Activated CD8-positive, alpha-beta memory T cell treated with anti-CD3 and anti-CD28 coated beads, Interleukin-2, amount 50 U/mL, for 4 hours (primary cell): ENCODE results near the gene COX20.

Source experiments
- DNase-seq: peaks from one replicate; pipeline ENCODE4 v3.0.0-alpha.2; 2020

COX20 gene

GRCh38 chr1:244854166-244854565 lies 18.7 kb downstream of the COX20 start:
- DNase-seq: no peak

DNA sequence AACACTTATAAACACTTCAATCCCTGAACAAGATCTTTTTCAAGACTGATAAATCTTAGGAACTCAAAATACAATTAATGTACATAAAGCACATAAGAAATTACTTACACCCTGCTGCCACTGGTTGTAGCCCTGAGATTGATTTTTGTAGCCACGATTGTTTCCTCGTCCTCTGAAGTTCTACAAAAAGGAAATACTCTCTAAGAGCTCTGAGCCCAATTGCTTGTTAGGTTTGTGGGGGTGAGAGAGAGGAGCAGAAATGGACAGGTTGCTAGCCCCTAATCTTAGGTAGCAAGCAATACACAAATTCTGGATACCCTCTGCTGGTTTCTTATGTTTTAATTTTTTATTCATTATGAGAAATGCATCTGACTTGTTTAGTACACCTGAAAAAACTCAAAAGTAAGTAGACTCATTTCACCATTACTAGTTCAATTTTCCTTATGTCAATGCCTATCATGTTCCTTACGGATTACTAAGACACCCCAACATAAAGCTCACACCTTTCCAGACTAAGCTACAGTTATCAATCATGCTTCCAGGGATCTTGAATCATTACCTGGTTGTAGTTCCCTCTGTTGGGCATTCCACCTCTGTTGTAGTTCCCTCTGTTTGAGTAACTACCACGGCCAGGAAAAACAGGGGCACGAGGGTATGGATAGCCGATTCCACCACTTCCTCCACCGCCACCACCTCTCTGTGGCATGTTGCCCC lies 19.6 kb downstream of the COX20 start:
- no peak for DNase-seq

- DNase-seq: no peak
These were observed 22.3 kb downstream of the COX20 start for GRCh38 chr1:244857761-244858160.

DNA sequence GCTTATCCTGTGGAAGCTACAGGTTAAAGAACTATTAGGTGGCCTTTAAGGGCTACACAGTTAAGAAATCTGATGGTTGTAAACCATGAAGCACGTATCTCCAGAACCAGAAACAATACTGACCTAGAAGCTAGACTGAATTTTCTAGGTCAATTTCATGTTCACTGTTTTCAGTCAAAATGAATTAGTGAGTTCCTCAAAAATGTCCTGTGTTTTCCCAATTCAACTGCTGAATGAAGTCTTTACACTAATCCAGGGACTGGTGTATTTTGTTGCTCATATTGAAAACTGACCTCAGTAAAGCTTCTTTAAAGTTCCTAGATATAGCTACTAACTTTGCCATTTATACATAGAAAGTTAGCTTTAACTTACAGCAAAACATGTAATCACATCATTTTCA lies 22.9 kb downstream of the COX20 start:
- DNase-seq: no peak

DNA sequence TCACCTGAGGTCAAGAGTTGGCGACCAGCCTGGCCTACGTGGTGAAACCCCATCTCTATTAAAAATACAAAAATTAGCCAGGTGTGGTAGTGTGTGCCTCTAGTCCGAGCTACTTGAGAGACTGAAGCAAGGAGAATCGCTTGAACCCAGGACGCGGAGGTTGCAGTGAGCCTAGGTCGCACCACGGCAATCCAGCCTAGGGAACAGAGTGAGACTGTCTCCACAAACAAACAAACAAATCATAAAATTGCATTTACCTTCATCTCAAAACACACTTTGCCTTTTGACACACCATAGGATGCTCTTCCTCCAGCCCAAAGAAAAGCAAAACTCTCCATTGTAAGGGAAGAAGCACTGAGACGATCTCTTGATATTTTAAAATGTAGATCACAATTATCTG lies 24.6 kb downstream of the COX20 start:
- DNase-seq: no peak

DNA sequence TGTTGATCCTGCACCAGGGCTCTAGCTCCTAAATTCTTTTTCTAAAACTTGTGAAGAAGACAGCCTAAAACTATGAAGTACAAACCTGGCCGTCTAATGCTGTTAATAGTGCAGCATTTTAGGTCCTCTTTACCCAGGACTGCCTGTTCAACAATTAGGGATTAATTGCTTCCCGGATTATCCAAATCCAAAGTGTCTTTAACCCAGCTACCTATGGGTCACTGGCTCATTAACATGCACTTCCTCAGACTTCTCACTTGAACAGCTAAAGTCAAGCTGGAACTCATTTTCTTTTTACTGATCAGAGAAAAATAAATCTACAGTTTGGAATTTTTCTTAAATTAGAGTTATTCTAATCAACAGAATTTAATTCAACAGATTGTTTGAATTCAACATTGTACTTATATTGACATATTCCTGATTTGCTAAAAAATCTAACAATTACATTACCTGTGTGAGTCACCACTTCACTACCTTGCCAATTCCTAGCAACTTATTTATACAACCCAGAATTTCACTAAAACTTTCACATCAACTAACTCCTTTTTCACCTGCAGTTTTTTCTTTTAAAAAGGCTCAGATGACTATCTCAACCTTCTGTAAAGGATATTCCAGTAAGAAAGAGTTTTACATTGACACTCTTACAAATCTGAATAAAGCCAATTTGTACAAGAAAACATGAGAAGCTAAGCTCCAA lies 25.6 kb downstream of the COX20 start:
- no peak for DNase-seq

DNA sequence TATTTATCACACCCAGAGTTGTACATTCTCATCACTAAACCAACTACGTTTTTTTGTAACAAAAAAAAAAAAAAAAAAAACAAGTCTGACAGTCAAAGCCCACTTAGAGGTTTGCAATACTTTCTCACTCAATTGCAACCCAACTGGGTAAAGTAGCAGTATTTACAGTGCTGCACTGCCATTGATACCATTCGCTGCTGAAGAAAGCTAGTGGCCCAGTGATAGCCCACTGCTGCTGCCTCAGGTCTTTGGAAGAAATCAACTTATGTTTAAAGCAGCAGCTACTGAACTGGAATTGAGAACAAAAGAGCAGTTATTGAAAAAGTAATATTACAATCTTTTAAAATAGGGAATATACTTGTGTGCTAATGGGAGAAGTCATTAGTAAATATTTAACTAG lies 26.2 kb downstream of the COX20 start:
- DNase-seq: no peak

DNA sequence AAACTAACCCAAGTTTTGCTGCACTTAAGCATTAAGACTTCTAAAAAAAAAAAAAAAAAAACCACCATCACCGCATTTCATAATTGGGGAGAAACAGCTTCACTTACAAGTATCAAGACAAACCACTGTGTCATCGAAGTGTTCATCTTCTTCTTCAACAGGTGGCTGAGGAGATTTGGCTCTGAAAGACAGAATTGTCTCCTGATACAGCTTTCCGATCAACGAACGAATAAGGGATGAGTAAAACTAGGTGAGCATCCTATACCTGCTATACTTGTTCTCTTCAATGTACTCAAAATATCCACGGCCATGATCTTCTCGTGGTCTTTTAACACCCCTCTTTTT lies 26.9 kb downstream of the COX20 start:
- no peak for DNase-seq

GRCh38 chr1:244862699-244863490 lies 27.4 kb downstream of the COX20 start:
- peak; percentile 97 for DNase-seq

GRCh38 chr1:244863491-244864252 lies 28.2 kb downstream of the COX20 start:
- DNase-seq: peak; percentile 45

GRCh38 chr1:244864253-244865027 lies 29.0 kb downstream of the COX20 start, which contains the start of gene HNRNPU:
TSS of gene HNRNPU (minus strand) at chr1:244864543. CDS start at chr1:244864307, 236 bp downstream.
- DNase-seq: peak; percentile 96

DNA sequence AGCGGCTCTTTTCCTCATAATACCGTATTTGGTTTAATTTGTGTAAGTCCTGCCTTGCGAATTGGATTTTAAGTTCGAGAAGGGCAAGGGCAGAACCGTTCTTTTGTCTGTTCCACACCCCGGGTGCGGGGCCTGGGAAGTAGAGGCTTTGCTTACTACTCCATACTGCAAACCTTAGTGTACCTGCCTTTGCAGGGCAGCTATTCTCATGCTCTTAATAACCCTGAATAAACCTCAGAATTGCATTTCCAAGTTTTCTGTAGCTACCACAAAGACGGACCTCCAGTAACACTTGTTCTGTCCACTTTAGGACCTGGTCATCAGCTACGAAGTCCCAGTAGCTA lies 29.5 kb downstream of the COX20 start:
- no peak for DNase-seq

DNA sequence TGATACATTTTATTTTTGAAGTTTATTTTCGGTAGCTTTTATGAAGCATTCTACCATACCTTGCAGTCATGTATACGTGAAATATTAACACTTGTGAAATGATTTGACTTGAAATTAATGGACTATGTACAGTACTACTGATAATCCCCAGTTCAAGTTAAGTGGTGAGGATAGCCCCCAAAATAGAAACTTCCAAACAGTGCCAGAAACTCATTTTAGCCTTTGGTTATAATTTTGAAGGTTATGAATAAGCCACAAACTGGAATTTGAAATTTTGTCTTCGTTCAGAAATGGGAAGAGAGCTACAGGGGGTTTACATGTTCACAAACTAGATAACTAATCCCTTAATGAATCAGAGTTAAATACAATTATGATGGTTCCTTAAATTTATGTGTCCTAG lies 30.4 kb downstream of the COX20 start:
- DNase-seq: no peak

DNA sequence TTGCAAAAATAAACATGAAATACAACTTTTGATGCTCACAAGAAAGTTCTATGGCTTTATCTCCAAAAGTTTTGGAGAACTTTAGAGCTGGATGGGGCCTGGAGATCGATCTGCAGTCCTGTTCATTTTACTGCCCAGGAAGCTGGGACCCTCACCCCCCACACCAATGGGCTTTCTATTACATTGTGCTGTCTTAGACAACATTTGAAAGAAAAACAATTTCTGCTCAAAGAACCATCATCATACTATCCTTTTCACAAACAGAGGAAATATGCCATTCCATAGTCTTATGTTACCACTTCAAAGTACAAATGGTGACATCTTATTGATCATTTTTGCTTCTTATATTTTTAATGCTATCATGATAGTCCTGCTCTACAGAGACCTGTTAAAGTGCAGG lies 30.9 kb downstream of the COX20 start:
- no peak for DNase-seq

DNA sequence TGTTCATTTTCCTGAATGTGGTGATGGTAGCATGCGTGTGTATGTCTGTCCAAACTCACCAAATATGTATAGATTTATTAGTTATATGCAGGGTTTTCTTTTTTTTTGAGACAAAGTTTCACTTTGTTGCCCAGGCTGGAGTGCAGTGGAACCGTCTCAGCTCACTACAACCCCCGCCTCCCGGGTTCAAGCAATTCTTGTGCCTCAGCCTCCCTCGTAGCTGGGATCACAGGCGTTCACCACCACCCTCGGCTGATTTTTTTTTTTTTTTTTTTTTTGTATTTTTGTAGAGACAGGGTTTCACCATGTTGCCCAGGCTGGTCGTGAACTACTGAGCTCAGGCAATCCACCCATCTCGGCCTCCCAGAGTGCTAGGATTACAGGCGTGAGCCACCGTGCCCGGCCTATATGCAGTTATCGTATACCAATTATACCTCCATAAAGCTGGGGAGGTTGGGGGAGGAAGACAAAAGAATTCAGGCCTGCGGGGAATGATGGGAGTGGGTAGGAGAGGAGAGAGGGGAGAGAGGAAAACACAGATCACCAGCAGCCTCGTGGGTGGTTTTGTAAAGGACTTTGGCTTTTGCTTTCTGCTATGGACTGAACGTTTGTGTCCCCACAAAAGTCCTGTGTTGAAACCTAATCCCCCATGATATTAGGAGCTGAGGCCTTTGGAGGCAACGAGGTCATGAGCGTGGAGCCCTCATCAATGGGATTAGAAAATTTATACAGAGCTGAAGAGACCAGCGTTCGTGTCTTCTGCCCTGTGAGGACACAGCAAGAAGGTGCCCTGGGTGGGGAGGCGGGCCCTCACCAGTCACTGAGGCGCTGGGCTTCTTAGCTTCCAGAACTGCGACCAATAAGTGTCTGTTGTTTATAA lies 33.3 kb downstream of the COX20 start:
- no peak for DNase-seq

DNA sequence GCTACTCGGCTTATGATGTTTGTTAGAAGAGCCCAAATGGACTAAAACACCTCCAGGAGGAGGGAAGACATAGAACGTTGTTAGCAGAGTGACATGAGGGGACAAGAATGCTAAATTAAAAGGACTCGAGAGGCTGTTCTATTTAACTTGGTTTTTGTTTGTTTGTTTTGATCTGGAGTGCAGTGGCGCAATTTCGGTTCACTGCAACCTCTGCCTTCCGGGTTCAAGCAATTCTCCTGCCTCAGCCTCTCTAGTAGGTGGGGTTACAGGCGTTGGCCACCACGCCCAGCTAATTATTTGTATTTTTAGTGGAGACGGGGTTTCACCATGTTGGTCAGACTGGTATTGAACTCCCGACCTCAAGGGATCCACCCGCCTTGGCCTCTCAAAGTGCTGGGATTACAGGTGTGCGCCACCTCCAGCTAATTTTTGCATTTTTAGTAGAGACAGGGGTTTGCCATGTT lies 33.9 kb downstream of the COX20 start:
- no peak for DNase-seq

DNA sequence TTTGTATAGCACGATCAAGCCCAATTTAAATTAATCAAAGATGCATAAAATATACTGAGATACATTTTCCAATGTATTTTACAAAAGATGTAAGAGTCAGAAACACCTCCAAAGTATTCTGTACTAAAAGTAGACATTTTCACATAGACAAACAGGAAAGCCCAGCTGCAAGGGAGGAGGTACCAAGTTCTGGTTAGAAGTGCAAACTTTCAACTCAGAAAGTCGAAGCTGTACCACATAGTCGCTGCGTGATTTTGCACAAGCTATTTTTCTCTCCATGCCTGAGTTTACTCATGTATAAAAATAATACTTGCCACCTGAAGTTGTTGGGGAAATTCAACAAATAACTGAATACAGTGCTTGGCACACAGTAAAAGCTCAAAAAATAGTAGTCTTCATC lies 34.5 kb downstream of the COX20 start:
- no peak for DNase-seq

DNA sequence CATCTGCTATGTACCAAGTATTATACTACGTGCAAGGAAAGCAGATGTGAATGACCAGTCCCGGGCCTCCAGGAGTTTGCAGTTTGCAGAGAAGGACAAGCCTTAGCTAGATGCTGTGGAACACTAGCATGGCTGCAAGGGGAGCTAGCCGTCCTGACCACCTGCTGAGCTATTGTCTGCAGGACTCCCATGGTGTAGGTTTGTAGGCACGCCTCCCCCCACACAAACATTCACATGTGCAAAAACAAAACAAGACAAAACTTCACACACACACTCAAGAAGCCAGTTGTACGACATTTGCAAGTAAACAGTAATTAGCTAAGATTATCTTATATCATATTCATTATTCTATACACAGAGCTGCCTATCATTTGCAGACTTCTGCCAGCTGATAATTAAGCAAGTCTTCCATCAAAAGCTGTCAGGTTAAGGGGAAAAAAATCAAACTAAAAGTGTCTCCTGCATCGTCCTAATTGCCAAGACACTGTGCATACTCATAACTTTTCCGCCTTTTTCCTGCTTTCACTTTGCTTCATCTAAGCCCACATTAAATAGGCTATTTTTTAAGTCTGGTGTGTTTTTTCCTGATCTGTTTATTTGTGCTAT lies 39.6 kb downstream of the COX20 start:
- DNase-seq: no peak

- DNase-seq: no peak
These were observed 40.9 kb downstream of the COX20 start for GRCh38 chr1:244876228-244876910.

DNA sequence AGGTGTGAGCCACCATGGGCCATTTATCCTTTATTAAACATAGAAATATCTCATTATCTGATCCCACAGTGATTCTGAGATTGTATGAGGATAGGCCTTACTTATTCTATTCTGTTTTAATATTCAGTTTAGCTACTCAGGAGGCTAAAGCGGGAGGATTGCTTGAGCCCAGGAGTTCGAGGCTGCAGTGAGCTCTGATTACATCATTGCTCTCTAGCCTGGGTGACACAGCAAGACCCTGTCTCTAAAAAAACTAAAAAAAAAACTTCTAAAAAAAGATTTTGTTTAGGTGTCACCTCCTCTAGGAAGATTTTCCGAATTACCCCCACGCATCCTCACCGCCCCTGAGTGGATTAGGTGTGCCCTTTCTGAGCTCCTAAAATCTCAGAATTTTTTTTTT lies 43.2 kb downstream of the COX20 start:
- no peak for DNase-seq
